Dedifferentiated amniotic fluid mesenchymal stem cell (primary cell): ENCODE measurements around the gene UBE2R2.
"Not testable (repeated sequence)": the region's sequence is repeated elsewhere in the genome, so short reads cannot be mapped to it uniquely, and the experiment has no call there.

ENCODE experiments used
- DNase-seq: peaks from one replicate; pipeline ENCODE4 v3.0.0-alpha.2; 2016; ENCODE audit errors: extremely low spot score

Gene UBE2R2, protein sequence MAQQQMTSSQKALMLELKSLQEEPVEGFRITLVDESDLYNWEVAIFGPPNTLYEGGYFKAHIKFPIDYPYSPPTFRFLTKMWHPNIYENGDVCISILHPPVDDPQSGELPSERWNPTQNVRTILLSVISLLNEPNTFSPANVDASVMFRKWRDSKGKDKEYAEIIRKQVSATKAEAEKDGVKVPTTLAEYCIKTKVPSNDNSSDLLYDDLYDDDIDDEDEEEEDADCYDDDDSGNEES

DNA sequence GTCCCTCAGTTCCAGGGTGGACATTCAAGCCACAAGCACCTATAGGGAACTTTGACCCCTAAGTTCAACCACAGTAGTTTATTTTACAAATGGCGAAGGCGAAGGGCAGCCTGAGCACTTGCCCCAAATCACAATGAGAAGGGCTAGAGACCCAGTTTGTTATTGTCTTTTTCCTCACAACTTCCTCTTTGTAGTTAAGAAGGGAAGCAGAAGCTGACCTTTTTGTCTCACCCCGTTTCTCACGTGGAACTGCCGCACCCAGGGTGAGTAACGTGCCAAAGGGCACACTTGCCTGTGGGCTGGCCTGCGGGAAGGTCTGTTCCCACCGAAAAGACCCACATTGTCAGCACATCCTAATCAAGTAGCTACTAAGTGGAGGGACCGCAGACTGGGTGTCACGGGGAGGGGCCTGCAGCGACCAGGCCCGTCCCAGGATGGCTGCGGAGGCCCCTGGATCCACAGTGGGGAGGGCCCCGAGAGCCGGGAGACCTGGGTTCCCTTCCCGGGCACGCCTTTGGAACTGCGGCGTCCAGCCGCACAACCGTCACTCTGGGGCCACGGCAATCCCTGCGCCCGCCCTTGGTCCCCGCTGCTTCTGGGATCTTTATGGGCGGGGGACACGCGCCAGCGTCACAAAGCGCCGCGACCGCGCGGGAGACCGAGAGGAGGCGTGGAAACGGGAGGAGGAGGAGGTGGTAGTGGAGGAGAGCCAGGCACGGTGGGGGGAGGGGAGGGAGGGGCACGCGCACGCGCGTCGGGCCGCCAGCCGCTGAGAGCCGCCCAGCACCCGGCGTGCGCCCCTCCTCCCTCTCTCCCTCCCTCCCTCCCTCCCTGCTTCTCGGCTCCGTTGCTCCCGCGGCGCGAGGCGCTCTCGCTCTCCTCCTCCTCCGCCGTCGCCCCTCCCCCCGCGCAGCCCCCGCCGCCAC, at the start of gene UBE2R2:
UBE2R2 (plus strand) TSS at position 834 of the 926 bp plus-strand sequence. CDS start 598 bp downstream, outside the sequence.
- DNase-seq, result peak; percentile 72

DNA sequence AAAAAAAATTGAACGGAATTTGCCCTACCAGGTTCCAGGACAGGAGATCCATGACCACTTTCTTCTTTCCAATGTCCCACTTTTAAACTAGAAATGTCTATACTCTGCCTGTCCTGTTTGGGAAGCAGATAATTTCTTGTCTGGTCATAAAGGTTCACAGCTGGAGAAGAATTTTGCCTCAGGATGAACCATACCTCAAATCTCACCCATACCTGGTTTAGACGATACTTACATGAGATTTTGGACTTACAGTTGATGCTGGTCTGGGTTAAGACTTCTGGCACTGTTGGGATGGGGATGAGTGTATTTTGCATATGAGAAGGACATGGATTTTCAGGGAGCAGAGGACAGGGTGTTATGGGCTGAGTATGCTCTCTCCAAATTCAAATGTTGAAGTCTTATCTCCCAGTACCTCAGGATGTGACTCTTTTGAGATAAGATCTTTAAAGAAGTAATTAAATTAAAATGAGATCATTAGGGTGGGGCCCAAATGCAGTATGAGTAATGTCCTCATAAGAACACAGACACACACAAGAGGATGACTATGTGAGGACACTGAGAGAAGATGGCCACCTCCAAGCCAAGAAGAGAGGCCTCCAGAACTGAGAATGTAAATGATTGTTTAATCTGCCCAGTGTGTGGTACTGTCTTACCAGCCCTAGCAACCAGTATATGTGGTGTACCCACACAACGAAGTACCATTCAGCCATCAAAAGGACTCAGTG, 46.6 kb upstream of the UBE2R2 start:
- not testable (repeated sequence) for DNase-seq

DNA sequence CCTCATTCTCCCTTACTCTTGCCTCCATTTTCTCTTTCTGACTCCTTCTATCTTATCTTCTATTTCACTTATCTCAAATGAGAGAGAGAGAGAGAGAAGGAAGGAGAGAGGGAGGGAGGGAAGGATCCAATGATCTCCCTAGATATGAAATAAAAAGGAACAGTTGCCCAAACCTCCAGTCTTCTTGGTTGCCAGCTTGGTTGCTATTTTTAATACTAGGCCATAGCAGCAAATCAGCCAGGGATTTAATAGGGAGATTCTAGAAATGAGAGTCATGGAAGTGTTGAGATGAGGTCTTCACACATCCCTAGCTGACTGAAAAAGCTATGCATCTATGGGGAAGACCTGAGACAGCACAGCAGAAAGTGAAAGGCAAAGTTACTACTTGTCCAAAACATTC, 43.8 kb upstream of the UBE2R2 start:
- DNase-seq, result not testable (repeated sequence)

DNA sequence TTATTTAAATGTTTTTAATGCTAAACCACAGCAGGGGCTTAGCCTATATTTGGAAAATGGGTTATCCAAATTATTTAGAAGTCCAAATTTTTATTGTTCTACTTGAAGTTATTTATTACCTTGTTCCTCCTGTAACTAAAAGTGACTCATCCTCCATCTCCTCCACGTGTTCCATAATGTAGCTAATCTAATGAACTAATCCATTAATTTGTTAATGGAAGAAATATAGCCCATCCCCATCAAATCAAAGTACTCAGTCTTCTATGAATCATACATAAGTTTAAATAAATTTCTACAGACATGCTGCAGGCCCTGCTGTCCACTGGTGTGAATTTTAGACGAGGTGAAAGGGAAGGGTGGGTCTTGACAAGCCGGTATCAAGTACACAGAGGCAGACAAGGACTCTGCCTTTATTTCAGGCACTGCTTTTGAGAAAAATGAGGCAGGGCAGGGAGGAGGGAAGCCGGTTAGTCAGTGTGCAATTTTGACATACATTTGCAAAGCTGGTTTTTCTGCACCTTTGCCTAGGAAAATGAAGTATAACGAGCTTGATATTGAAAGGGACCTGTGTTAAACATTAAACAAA, 42.8 kb upstream of the UBE2R2 start:
- DNase-seq, result not testable (repeated sequence)

DNA sequence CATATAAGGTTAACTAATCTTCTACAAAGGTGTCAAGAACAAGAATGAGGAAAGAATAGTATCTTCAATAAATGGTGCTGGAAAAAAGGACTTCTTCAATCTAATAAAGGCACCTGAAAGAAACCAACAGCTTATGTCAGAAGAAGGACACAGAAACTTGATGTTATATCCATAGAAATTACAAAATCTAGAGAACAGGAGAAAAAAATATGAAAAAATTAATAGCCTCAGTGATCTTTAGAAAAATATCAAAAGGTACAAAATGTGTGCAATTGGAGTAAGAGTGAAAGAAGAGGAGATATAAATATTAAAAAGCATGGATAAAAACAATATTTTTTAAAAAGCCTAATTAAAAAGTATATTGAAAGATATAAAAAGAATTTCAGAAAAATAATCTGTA, 40.4 kb upstream of the UBE2R2 start:
- DNase-seq, result no peak

DNA sequence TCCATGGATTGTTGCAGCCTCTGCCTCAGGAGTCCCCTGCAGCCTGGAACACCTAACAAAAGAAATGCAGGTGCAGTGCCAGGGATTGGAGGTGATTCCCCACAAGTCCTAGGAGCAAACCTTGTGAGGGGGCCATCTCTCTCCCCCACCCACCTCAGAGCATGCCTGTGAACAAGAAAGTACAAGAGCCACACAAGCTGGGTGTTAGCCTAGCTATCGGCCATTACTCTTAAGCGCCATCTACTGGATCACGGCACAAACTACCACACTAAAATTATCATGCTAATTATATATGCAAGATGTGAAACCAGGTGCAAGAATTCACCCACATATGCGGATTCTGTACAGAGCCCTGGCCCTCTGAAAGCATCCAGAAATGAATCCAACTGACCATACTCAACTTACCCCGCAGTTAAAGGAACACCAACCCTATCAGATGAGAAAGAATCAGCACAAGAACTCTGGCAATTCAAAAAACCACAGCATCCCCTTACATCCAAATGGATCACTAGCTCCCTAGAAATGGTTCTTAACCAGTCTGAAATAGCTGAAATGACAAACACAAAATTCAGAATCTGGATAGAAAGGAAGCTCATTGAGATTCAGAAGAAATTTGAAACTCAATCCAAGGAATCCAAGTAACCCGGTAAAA, 38.1 kb upstream of the UBE2R2 start:
- DNase-seq, result peak; percentile 63

DNA sequence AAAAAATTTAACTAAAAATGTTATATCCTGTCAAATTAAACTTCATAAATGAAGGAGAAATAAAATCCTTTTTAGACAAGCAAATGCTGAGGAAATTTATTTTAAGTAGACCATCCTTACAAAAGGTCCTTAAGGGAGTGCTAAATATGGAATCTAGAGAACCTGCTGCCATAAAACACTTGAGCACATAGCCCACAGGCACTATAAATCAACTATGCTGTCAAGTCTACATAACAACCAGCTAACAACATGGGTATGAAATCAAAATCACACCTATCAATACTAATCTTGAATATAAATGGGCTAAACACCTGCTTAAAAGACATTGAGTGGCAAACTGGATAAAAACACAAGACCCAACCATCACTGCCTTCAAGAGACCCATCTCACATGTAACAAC, 36.7 kb upstream of the UBE2R2 start:
- DNase-seq, result no peak

DNA sequence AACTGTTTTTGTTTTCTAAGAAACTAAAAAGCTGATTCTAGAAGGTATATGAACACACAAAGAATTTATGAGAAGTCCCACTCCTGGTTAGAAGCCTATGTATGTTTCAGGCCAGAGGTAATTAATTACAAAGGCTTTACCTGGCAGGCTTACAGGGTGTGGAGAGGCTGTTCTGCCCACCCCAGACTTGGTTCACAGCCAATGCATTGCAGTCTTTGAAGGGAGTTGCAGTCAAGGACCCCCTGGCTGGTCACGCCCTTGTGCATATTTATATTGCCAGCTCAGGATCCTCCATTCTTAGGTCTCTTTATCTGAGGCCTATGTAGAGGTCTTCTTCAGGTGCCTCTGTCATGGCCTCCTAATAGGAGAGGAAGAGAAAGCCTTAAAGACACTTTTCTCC, 35.2 kb upstream of the UBE2R2 start:
- DNase-seq, result no peak

DNA sequence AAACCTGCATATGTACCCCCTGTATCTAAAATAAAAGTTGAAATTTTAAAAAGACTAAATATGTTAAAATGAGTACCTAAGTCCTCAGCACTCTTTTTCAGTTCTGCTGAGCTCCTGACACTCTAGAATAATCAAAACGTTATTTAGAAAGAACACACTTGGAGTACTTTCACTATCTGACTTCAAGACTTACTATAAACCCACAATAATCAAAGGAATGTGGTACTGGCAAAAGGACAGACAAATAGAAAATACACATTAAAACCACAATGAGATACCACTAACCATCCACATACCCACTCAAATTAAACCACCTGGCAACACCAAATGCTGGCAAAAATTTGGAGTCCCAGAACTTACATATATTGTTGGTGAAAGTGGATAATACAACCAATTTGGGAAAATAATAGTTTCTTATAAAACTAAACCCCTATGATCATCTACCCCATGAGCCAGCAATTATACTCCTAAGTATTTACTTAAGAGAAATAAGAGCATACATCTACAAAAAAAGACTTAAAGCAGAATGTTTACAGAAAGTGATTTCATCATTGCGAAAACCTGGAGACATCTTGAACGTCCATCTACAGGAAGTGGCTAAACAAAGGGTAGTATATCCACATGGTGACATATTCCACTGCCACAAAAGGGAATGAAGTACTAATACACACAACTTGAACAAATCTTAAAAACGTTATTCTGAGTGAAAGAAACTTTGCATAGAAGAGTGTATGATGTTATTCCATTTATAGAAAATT, 34.4 kb upstream of the UBE2R2 start:
- peak; percentile 68 for DNase-seq

DNA sequence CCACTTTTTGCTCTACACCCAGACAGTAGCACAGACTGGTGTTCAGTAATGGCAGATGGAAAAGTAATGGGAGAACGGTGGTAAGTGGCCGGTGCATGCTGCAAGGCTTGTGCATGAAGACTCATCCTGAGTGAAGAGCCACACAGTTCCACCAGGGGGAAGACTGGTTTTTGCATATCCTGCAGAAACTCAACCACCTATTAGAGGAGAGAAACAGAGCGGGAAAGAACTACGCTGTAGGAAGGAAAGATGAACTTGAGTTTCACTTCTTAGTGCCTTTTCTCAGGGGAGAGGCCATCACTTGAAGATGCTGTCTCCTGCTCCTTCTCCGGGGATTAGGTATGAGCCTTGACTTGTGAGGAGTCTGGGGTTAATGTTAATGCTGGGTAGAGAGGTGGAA, 31.0 kb upstream of the UBE2R2 start:
- DNase-seq, result no peak

DNA sequence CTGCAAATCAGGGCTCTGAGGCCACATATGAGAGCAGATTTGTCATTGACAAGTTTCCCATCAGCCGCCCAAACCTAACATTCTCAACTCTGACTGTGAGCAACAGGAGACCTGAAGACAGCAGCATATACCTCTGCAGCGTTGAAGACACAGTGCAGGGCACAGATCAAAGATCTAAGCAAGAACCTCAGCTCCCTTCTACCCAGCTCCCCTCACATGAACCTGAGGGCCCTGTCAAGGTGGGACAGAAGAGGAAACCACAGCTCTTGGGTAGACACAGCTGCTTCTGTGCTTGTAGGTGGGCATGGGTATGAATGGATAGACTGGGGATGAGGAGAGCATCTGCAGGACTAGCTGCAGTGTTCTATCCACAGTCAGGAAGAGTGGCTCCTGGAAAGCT, 30.3 kb upstream of the UBE2R2 start:
- DNase-seq, result no peak

DNA sequence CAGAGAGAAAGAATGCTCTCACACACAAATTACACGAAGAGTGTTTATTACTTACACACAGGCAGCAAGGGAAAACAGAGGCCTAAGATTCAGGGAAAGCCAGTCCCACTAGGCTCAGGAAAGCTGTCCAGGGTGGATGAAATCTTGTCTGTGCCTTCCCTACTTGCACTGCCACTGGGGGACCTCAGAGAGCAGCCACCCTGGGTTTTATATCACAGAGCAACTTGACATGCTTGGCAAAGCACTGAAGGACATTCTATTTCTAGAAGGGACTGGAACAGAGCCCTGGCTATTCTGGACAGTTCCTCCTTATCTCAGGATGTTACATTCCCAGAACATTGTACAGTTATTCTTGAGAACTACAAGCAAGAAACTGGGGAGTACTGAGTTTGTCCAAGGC, 29.1 kb upstream of the UBE2R2 start:
- DNase-seq, result no peak

DNA sequence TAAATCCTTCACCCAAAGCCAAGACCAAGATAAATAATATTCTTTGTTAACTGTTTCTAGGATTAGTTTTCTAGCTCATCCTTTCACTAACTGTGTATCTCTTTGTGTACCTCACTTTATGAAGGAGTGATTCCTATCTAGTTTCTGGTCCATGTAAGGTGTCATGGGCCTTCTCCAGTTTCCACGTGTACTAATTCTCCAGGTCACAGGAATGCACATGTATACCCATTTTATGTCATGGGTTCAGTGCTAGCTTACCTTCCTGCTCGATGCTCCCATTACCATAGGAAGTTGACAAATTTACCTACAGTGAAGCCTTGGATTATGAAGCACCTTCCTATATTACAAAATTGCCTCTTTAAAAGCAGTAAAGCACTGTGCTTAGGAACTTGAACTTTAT, 27.5 kb upstream of the UBE2R2 start:
- DNase-seq, result not testable (repeated sequence)

DNA sequence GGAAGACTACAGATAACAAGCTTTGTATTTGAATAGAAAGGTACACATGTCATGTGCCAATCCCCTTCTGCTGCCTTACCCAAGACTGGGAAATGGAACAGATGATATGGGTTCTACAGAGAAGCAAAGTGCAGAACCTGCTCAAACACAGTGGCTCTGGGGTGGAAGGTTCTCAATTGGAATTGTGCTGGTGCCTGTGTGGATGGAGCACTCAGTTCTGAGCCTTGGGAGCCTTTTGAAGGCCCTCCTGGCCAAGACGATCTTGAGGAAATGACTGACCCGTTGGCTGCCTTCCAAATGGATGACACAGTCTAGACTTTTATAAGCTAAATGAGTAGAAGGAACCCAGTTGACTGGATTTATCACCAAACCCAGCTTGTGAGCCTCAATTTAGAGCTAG, 25.8 kb upstream of the UBE2R2 start:
- no peak for DNase-seq

DNA sequence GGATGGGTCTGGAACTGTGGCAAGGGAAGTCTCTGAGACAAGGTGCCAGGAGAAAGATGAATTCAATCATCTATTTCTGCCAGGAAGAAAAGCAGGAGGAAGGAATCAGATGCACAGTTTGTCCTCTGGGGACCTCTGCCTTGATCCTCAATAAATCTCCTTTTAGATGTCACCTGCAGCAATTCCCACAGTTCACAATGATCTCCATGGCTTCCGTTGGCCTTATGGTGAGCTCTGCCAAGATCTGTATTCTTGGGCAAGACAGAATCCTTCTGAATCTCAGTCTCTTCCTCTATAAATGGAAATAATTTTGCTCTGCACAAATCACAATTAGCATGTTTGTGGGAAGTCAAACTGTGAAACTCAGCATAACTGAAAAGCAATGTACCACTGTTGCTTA, 23.5 kb upstream of the UBE2R2 start:
- not testable (repeated sequence) for DNase-seq

DNA sequence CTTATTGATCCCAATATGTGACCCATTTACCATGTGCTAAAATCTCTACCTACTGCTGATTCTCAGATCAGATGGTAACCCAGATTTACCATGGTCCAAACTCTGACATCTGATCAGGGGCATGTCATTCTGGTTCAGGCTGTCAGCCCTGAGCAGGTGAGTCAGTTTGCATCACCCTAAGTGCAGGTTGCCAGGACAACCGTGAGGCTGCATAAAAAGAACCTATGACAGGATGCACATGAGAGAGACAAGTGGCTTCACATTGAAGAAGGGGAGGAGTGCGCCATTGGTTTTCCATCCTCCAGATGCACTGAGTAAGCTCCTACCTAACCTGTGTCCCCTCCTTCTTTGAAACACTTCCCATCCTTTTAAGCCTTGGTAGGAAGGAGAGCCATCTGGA, 22.4 kb upstream of the UBE2R2 start:
- no peak for DNase-seq

DNA sequence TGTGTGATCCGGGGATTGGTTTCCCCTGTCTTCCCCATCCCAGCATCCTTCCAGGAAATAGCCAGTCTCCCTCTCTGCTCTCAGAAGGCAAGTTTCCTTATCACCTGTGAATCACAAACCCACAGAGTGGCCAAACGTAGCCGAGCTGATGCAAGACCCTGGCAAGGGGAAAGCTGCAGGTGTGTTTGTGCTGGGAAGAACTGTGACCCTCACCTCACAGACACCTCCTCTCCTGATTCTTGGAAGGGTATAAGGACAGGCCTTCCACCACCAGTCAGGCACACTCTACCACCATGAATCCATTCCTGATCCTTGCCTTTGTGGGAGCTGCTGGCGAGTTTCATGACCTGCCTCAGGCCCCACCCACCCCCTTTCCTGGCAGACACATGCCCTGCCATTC, 21.7 kb upstream of the UBE2R2 start, which contains the start of gene PRSS3:
PRSS3 (plus strand) TSS at position 281 of the 400 bp plus-strand sequence; CDS start at position 294, 13 bp downstream.
- DNase-seq, result no peak

DNA sequence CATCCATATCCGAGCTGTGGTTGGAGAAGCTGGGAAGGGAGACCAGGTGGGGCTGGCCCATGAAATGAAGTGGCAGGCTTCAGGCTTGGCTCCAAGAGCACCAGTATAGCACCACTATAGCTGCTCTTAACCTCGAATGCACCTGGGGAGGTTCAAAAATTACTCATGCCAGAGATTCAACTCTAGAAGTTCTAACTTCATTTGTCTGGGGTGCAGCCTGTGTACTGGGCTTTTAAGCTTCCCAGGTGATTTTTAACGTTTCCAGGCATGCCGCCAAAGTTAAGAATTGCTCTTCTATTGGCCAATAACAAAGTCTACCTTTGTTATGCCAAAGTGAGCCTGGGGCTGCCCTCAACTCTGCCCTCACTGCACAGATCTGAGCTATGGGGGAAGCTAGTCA, 21.1 kb upstream of the UBE2R2 start:
- no peak for DNase-seq

DNA sequence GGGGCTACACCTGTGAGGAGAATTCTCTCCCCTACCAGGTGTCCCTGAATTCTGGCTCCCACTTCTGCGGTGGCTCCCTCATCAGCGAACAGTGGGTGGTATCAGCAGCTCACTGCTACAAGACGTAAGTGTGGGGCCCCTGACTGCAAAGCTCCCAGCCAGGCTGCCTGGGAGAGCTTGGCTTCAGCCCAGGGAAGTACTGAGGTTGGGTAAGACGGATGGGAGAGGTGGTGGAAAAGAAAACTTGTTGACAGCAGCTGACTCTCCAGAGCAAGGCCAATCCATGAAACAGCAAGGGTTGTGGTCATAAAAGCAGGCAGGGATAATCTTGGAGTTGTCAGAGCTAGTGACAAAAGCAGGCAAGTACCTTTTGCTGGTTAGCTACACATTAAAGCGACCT, 20.3 kb upstream of the UBE2R2 start:
- not testable (repeated sequence) for DNase-seq

DNA sequence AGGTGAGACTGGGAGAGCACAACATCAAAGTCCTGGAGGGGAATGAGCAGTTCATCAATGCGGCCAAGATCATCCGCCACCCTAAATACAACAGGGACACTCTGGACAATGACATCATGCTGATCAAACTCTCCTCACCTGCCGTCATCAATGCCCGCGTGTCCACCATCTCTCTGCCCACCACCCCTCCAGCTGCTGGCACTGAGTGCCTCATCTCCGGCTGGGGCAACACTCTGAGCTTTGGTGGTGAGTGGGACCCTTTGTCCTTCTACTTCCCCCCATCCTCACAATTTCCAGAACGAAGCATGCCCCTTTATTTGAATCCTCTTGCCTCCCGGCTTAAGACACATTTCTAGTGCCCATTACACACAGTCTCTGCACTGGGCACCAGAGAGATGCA, 19.1 kb upstream of the UBE2R2 start:
- no peak for DNase-seq

DNA sequence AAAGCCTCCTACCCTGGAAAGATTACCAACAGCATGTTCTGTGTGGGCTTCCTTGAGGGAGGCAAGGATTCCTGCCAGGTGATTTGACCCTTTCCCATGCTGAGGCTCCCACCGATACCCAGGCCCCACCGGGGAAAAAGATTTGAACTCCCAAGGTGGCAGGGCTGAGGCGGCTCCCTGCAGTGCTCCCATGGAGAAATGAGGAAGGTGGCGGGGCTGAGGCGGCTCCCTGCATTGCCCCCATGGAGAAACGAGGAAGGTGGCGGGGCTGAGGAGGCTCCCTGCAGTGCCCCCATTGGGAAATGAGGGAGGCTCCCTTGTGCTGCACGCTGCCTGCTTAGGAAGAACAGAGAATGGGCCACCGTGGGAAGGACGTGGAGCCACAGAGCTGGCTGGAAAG, 18.4 kb upstream of the UBE2R2 start:
- DNase-seq, result no peak
